Stimulated activated CD8-positive, alpha-beta memory T cell treated with anti-CD3 and anti-CD28 coated beads, Interleukin-15, amount 100 ng/mL, for 1 hour (primary cell): ENCODE results near the gene METTL17.
A peak's percentile ranks its signal among the peaks of the same experiment; 100 is the strongest.
"Not testable (repeated sequence)": the region's sequence is repeated elsewhere in the genome, so short reads cannot be mapped to it uniquely, and the experiment has no call there.

Experiments used
- DNase-seq: peaks from one replicate; pipeline ENCODE4 v3.0.0-alpha.2; 2020; ENCODE audit warnings: low read depth

METTL17 gene

GRCh38 chr14:20996521-20996920 lies 6.7 kb downstream of the METTL17 start:
- no peak for DNase-seq

- DNase-seq: no peak
These were observed 7.3 kb downstream of the METTL17 start for GRCh38 chr14:20997115-20997514.

- DNase-seq: no peak
These were observed 7.8 kb downstream of the METTL17 start for GRCh38 chr14:20997564-20997963.

GRCh38 chr14:20998139-20998538 lies 8.4 kb downstream of the METTL17 start:
- no peak for DNase-seq

GRCh38 chr14:20998674-20999366 lies 9.0 kb downstream of the METTL17 start, which contains the start of gene SLC39A2:
SLC39A2 (plus strand) TSS chr14:20999293; CDS start chr14:20999447, 154 bp downstream.
- no peak for DNase-seq

DNA sequence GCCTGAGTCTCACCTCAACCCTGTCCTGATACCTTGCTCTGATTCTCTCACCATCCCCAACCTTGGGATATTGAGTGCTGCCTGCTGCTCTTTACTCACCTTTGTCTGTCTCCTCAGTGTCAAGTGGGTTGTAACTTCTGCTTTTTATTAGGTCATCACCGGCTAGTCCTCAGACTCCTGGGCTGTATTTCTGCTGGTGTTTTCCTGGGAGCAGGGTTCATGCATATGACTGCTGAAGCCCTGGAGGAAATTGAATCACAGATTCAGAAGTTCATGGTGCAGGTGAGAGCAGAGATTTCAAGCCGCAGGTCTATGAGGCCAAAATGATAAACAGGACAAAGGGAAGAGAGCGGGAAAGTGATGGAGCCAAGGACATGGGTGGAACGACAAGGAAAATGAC lies 9.8 kb downstream of the METTL17 start:
- DNase-seq: no peak

DNA sequence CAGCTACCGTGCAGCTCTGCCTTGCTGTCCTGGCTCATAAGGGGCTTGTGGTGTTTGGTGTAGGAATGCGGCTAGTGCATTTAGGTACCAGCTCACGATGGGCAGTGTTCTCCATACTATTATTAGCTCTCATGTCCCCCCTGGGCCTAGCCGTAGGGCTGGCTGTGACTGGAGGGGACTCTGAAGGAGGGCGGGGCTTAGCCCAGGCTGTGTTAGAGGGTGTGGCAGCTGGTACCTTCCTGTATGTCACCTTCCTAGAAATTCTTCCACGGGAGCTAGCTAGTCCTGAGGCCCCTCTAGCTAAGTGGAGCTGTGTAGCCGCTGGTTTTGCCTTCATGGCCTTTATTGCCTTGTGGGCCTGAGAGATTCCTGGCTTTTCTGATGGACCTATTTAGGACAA lies 11.4 kb downstream of the METTL17 start:
- no peak for DNase-seq

DNA sequence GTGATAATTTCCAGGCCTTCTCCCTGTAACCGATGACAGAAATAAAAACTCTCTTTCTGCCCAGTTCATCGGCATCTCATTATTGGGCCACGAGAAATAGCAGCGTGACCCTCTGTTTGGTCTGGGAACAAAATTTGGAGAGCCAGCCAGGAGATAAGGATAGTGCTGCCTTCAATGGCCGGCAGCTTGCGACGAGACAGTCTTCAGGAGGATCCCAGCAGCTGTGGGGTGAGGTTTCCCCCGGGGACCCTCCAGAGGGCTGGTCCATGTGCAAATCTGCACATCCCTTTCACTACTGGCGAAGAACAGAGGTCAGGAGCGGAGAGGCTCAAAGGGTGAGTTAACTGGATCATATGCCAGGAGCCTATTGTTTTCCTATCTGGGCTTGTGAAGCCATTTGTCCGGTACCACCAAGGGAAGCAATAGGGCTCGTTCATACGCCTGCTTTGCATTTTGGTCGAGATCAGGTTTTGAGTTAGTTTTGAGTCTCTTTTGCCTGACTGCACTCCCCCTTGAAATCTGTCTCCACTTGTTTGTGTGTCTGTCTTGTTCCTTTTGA lies 14.1 kb downstream of the METTL17 start:
- DNase-seq: no peak

GRCh38 chr14:21009721-21010120 lies 19.9 kb downstream of the METTL17 start:
- DNase-seq: not testable (repeated sequence)

- no peak for DNase-seq
These were observed 21.4 kb downstream of the METTL17 start for GRCh38 chr14:21011136-21011535.

GRCh38 chr14:21014761-21015190 lies 25.0 kb downstream of the METTL17 start:
- DNase-seq: peak; percentile 78

GRCh38 chr14:21015312-21015711 lies 25.5 kb downstream of the METTL17 start:
- no peak for DNase-seq

DNA sequence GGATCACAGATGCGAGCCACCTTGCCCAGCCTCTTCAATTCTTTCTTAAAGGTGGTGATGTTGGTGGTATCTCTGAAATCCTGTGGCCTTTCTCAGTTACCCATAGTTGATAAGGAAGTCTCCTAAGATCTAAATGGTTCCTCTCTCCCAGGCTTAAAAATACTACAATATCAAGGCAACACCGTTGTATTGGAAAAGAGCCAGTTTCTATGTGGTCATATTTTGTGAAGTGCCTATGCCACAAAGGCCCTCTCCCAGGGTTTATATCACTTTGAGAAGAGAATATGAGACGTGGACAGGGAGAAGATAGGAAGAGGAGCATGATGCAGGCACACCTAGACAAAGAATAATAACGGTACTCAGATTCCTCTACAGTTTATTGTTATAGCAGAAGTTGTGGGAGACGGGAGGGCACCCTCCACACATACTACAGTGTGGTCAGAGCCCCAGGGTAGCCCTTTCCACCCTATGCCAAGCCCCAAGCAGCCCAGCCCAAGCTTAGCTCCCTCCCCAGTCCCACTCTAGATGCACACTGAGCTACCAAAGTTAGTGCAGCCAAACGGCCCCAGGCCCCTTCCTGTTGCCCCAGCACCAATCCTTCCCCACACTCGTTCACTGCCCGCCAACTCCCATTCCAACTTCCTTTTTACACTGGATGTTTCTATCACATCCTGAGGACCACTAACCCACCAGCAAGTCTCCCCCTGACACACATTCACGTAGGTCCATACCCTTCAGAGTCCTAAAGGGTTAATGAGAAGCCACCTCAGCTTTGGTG lies 26.8 kb downstream of the METTL17 start:
- no peak for DNase-seq

GRCh38 chr14:21017528-21018245 lies 27.9 kb downstream of the METTL17 start:
- no peak for DNase-seq

- DNase-seq: no peak
These were observed 28.5 kb downstream of the METTL17 start for GRCh38 chr14:21018286-21018685.

DNA sequence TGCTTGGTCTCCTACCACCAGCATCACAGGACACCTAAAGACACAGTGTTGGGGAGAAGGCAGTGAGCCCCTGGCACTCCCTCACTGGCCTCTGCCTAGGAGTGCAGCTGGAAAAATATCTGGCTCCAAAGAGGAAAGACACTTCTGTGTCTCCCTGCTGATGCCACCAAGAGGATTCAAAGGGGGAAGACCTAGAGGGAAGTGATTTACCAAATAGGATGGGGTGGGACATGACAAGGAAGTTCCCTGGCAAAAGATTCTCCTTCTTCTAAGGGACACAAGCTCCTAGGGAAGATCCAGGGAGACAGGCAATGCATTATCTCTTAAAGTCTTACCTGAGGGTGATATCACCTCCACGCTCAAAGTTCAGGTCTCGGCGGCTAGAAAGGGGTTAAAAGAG lies 29.0 kb downstream of the METTL17 start:
- DNase-seq: no peak

DNA sequence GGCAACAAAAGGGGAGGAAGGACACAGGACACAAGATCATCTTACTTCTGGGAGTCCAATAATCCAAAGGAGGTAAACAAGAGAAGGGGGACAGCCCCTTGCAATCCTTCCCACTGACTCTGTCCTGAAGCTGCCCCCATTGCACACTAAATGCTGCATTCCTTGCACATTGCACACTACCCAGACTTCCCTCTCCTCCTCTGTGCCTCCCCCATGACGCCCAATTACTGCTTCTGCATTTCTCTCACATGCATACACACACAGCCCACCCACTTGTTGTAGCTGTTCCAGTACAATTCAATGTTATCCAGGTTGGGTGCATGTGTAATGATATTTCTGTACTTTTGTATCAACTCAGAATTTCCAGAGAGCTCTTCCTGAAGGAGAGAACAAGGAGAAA lies 29.6 kb downstream of the METTL17 start:
- DNase-seq: no peak

DNA sequence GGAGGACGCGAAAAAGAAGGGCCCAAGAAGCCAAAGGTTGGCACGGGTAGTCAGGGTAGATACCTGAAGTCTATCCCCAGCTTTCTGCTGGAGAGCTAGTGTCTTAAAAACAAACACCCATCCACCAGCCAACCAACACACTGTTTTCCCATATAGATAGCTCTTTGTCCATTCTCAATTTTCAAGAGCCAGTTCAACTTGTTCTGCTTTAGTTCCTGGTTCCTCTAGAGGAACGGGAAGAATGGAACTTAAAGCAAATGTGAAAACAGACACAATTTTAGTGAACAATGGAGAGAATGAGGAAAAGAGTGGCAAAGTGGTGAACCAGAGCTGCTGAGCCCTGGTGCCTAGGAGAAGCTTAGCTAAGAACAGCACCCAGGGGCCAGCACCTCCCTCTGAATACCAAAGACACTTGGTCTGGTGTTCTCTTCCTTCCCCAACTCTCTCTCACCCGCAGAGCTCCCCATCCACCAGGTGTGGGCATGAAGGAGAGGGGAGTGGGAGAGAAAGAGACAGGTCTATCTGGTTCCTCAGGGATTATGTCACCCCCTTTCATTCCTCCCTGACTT lies 31.3 kb downstream of the METTL17 start:
- DNase-seq: no peak

- no peak for DNase-seq
These were observed 32.9 kb downstream of the METTL17 start for GRCh38 chr14:21022686-21023085.

GRCh38 chr14:21023174-21023573 lies 33.4 kb downstream of the METTL17 start:
- DNase-seq: no peak

DNA sequence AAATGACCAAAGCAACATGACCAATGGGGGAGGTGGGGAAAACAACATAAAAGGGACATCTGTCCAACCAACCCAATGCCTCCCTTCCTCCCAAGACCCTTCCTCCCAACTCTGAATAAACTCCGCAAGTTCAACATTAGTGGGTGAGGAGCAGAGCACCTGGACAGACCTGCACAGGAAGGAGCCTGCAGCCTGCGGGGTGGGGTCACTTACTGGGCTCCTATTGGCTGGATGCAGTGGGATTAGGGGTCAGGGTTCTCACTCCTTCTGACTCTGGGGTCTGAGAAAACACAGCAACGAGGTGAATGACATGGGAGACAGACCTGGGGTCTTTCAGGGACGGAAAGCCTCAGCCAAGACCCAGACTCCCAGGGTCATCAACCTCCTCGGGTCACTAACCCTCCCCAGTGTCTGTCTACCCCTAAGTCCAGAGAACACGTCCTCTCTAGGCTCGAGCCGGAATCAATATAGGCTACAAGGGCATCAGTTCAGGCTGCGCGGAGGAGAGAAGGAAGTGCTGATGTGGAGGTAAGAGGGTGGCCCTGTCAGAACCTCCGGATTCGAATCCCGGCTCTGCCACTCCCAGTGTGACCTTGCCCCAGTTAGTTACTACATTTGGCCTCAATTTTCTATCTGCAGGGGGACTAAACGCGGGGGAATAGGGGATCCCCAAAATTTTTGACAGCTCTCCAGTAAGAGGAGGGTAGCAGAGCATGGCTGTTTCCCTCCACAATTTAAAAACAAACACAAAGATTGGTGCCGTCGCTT lies 34.2 kb downstream of the METTL17 start:
- DNase-seq: no peak
